Neuronal stem cell (in vitro differentiated cells): ENCODE data around the gene SNCB.

Experiments used
- DNase-seq: peaks from one replicate; pipeline ENCODE4 v3.0.0-alpha.2; 2013; ENCODE audit warnings: low spot score
- H2AFZ ChIP-seq: one replicate; pipeline ENCODE4 v1.6.1; 2013; ENCODE audit warnings: mild to moderate bottlenecking, low read length, inconsistent platforms
- H2AK5ac ChIP-seq: 2 replicates; pipeline ENCODE4 v1.6.1; 2013; ENCODE audit warnings: low read depth, mild to moderate bottlenecking, inconsistent platforms, low read length, moderate library complexity, mixed read lengths
- H2BK120ac ChIP-seq: 2 replicates; pipeline ENCODE4 v1.6.1; 2013; ENCODE audit warnings: low read depth, mild to moderate bottlenecking, inconsistent platforms, low read length, moderate library complexity, mixed read lengths
- H2BK12ac ChIP-seq: one replicate; pipeline ENCODE4 v1.6.1; 2013; ENCODE audit warnings: low read length, inconsistent platforms
- H2BK15ac ChIP-seq: 2 replicates; pipeline ENCODE4 v1.6.1; 2013; ENCODE audit warnings: mild to moderate bottlenecking, low read length, inconsistent platforms, mixed read lengths
- H2BK5ac ChIP-seq: one replicate; pipeline ENCODE4 v1.6.1; 2013; ENCODE audit warnings: inconsistent platforms, mild to moderate bottlenecking, low read length, moderate library complexity
- H3K14ac ChIP-seq: one replicate; pipeline ENCODE4 v1.6.1; 2013; ENCODE audit warnings: low read length, inconsistent platforms
- H3K18ac ChIP-seq: 2 replicates; pipeline ENCODE4 v1.6.1; 2013; ENCODE audit warnings: low read length, inconsistent platforms
- H3K23ac ChIP-seq: 2 replicates; pipeline ENCODE4 v1.6.1; 2013; ENCODE audit warnings: low read depth, mild to moderate bottlenecking, mixed read lengths, low read length, inconsistent platforms; ENCODE audit not compliant: poor library complexity
- H3K27ac ChIP-seq: replicated peaks from 3 replicates; pipeline ENCODE4 v1.5.1; 2013; ENCODE audit warnings: low read length, inconsistent platforms
- H3K27me3 ChIP-seq, 3 experiments: 2 replicates each; pipeline ENCODE4 v1.6.1; 2013; ENCODE audit warnings: low read length in 3 of 3, mild to moderate bottlenecking in 2 of 3, inconsistent platforms in 1 of 3, low read depth in 1 of 3, mixed read lengths in 1 of 3, moderate library complexity in 1 of 3; ENCODE audit not compliant: control insufficient read depth in 3 of 3, insufficient read depth in 3 of 3
- H3K36me3 ChIP-seq, 2 donors: replicated peaks in 1 of 2; 2 replicates each; pipeline ENCODE4 v1.6.1; 2013; ENCODE audit warnings: low read length in 2 of 2; ENCODE audit not compliant: control insufficient read depth in 2 of 2, insufficient read depth in 2 of 2
- H3K4ac ChIP-seq: 2 replicates; pipeline ENCODE4 v1.6.1; 2013; ENCODE audit warnings: inconsistent platforms, mild to moderate bottlenecking, low read length, moderate library complexity
- H3K4me1 ChIP-seq, 2 donors: 1 replicate in 1 of 2; 2 replicates in 1 of 2; pipeline ENCODE4 v1.6.1; 2013; ENCODE audit warnings: low read length in 2 of 2, low read depth in 1 of 2; ENCODE audit not compliant: control insufficient read depth in 2 of 2, insufficient read depth in 1 of 2
- H3K4me2 ChIP-seq: one replicate; pipeline ENCODE4 v1.6.1; 2013; ENCODE audit warnings: mild to moderate bottlenecking, low read length, inconsistent platforms; ENCODE audit not compliant: insufficient read depth, poor library complexity, severe bottlenecking
- H3K4me3 ChIP-seq, 2 donors: 2 replicates each; pipeline ENCODE4 v1.5.1; 2013; ENCODE audit warnings: low read length in 2 of 2, mild to moderate bottlenecking in 2 of 2, inconsistent platforms in 1 of 2, moderate library complexity in 1 of 2
- H3K79me1 ChIP-seq: one replicate; pipeline ENCODE4 v1.6.1; 2013; ENCODE audit warnings: low read depth, mild to moderate bottlenecking, inconsistent platforms, low read length, moderate library complexity
- H3K9ac ChIP-seq: one replicate; pipeline ENCODE4 v1.6.1; 2013; ENCODE audit warnings: mild to moderate bottlenecking, low read depth, low read length, inconsistent platforms; ENCODE audit not compliant: poor library complexity
- H3K9me3 ChIP-seq, 2 donors: replicated peaks in 1 of 2; 2 replicates each; pipeline versions ENCODE3 to v1.6.1; 2013; ENCODE audit warnings: low read length in 2 of 2, mild to moderate bottlenecking in 2 of 2, inconsistent platforms in 1 of 2, low read depth in 1 of 2, mixed read lengths in 1 of 2, moderate library complexity in 1 of 2; ENCODE audit not compliant: control insufficient read depth in 2 of 2, insufficient read depth in 1 of 2
- H4K8ac ChIP-seq: one replicate; pipeline ENCODE4 v1.6.1; 2013; ENCODE audit warnings: low read depth, mild to moderate bottlenecking, inconsistent platforms, low read length, moderate library complexity
- H4K91ac ChIP-seq: one replicate; pipeline ENCODE4 v1.6.1; 2013; ENCODE audit warnings: low read length, low read depth, mild to moderate bottlenecking, inconsistent platforms; ENCODE audit not compliant: poor library complexity
- WGBS, 2 donors: extraction: QIAGEN DNeasy Blood & Tissue Kit; methylation state at CpG; one replicate each; pipeline ENCODE4 v1.1.7; 2013; ENCODE audit warnings: missing lambda C conversion rate in 2 of 2, mixed read lengths in 1 of 2; ENCODE audit not compliant: insufficient read length in 2 of 2, insufficient replicate concordance in 1 of 2; ENCODE audit errors: extremely low coverage in 2 of 2; 5-methylcytosine and 5-hydroxymethylcytosine counted together

SNCB gene

DNA sequence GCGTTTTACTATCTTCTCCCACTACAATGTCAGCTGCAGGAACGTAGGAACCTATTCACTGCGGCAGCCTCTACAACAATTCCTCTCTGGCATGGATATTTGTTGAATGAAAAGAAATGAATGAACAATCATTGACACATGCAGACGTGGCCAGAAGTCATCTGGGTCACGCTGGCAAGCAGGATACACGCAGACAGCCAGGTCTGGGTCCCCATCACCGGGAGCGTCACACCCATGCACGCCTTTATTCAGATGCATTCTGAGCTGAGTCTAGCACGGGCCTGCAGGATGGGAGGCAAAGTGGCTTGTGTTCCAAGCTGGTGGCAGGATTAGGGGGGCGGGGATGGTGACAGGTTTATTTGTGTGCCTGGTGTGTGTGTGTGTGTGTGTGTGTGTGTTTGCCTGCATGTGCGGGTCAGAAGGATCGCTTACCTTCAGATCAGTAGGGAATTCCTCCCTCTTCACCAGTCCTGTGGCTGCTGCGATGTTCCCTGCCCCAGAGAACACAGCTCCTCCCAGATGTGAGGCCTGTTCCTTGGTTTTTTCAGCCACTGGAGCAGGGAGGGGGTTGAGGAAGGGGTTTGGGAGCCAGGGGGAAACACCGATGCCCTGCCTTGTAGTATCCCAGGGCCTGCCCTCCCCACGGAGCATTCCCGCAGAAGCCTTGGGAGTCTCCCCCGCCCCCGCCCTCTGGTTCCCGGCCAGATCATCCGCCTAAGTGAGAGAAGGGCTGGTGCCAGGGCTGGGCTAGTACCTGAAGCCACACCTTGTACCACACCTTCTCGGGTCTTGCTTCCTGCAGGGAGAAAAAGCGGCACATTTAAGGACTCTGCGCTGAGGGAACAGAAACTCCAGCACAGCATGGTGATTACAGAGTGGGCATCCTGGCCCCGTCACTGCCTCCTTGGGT lies 4.1 kb downstream of the SNCB start:
- WGBS, 2 donors, result no CpG with 5 or more reads among the region's 25 CpGs
- peaks cover 7 to 95% (median 46%) of the 10 kb centered on the region in 3 experiments for H3K27me3 ChIP-seq

DNA sequence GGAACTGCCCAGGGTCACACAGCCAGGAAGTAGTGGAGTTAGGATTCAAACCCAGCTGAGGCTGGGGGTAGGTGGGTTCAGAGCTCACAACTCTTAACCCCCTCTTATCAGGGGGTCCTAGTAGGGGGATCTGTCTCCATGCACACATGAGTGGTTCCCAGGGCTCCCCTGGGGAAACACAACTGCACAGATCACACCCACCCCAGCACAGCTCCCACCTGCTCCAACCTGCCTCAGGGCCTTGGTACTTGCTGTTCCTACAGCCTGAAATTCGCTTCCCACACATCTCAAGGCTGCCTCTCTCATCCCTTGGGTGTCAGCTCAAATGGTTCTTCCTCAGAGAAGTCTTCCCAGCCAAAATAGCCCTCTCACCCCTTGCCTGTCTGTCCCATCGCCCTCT lies 4.8 kb downstream of the SNCB start:
- H3K4me1 ChIP-seq, result peaks cover 5 to 9% of the 10 kb centered on the region in 2 donors
- no peaks in the 10 kb centered on the region for H3K79me1 ChIP-seq
- H3K4me3 ChIP-seq, result no peak overlapping the region
- H2BK5ac ChIP-seq, result no peak overlapping the region
- no peak overlapping the region for H3K18ac ChIP-seq
- H2BK120ac ChIP-seq, result no peak overlapping the region
- no peak for DNase-seq
- no peaks in the 10 kb centered on the region for H3K9me3 ChIP-seq
- no peaks in the 10 kb centered on the region for H3K36me3 ChIP-seq
- H3K9ac ChIP-seq, result no peak overlapping the region
- no CpG with 5 or more reads among the region's 2 CpGs for WGBS, 2 donors
- no peak overlapping the region for H3K4ac ChIP-seq
- no peak overlapping the region for H2BK12ac ChIP-seq
- no peak overlapping the region for H3K4me2 ChIP-seq
- H3K23ac ChIP-seq, result peak overlapping the region; percentile 32
- H2BK15ac ChIP-seq, result no peak overlapping the region
- peaks cover 9 to 95% (median 46%) of the 10 kb centered on the region in 3 experiments for H3K27me3 ChIP-seq
- no peak overlapping the region for H3K27ac ChIP-seq
- no peak overlapping the region for H4K8ac ChIP-seq
- no peak overlapping the region for H3K14ac ChIP-seq
- H2AK5ac ChIP-seq, result no peak overlapping the region
- H2AFZ ChIP-seq, result no peak overlapping the region
- H4K91ac ChIP-seq, result peak overlapping the region; percentile 26

More for the DNA sequence above, 4.1 kb downstream of the SNCB start:
- no peak overlapping the region for H2BK120ac ChIP-seq
- peaks cover 8 to 9% of the 10 kb centered on the region in 2 donors for H3K4me1 ChIP-seq
- peak overlapping the region; percentile 43 for H2BK12ac ChIP-seq
- peak overlapping the region; percentile 30 for H3K9ac ChIP-seq
- no peak overlapping the region for H2AFZ ChIP-seq
- no peak overlapping the region for H3K4me2 ChIP-seq
- peak overlapping the region; percentile 60 for H4K91ac ChIP-seq
- peak overlapping the region; percentile 33 for H3K18ac ChIP-seq
- H3K79me1 ChIP-seq, result no peaks in the 10 kb centered on the region
- no peak overlapping the region for H2BK5ac ChIP-seq
- H2BK15ac ChIP-seq, result no peak overlapping the region
- no peak overlapping the region for H3K4ac ChIP-seq
- H3K9me3 ChIP-seq, result no peaks in the 10 kb centered on the region
- no peak for DNase-seq
- no peak overlapping the region for H4K8ac ChIP-seq
- H3K23ac ChIP-seq, result peak overlapping the region; percentile 32
- no peak overlapping the region for H3K4me3 ChIP-seq
- no peak overlapping the region for H3K27ac ChIP-seq
- H3K14ac ChIP-seq, result no peak overlapping the region
- H3K36me3 ChIP-seq, result no peaks in the 10 kb centered on the region
- H2AK5ac ChIP-seq, result peak overlapping the region; percentile 59

DNA sequence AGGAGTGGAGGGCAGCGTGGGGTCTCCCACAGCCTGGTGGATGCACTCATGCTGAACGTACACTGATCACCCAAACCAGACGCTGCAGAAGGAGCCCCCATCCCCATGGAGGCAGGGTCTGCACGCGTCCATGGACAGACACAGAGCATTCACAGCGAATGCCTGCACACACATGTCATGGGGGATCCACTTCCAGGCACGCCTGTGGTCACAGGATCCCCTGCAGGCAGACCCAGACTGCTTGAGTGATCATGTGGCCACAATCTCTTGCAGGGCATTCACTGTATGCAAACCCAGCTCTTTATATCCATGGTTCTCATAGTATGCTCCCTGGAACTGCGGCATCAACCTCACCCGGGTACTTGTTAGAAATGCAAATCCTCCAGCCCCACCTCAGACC lies 5.4 kb downstream of the SNCB start:
- Histone ChIP-seq H2AFZ (no peak overlapping the region), H3K9me3 (peaks cover 0 to under 1% of the 10 kb centered on the region in 2 donors), H3K36me3 (no peaks in the 10 kb centered on the region), H2AK5ac (no peak overlapping the region), H2BK5ac (no peak overlapping the region), H3K4me1 (peaks cover 5 to 13% of the 10 kb centered on the region in 2 donors), H3K27ac (no peak overlapping the region), H3K27me3 (peaks cover 11 to 95% (median 47%) of the 10 kb centered on the region in 3 experiments), H3K79me1 (no peaks in the 10 kb centered on the region), H2BK12ac (no peak overlapping the region), H3K9ac (no peak overlapping the region), H2BK120ac (no peak overlapping the region), H3K14ac (peak overlapping the region; percentile 10), H2BK15ac (no peak overlapping the region), H4K8ac (no peak overlapping the region), H3K23ac (no peak overlapping the region), H3K18ac (no peak overlapping the region), H3K4me2 (no peak overlapping the region), H3K4ac (no peak overlapping the region), H4K91ac (no peak overlapping the region), H3K4me3 (no peak overlapping the region)
- no peak for DNase-seq
- no CpG with 5 or more reads among the region's 9 CpGs for WGBS, 2 donors

GRCh38 chr5:176624142-176624541 lies 6.2 kb downstream of the SNCB start:
- Histone ChIP-seq H3K79me1 (no peaks in the 10 kb centered on the region), H2AFZ (no peak overlapping the region), H2BK15ac (no peak overlapping the region), H3K4me3 (no peak overlapping the region), H3K27me3 (peaks cover 12 to 94% (median 46%) of the 10 kb centered on the region in 3 experiments), H3K27ac (no peak overlapping the region), H3K9me3 (peaks cover 0 to 5% of the 10 kb centered on the region in 2 donors), H3K14ac (no peak overlapping the region), H4K91ac (no peak overlapping the region), H2BK5ac (no peak overlapping the region), H3K36me3 (no peaks in the 10 kb centered on the region), H2AK5ac (peak overlapping the region; percentile 79), H2BK12ac (no peak overlapping the region), H4K8ac (no peak overlapping the region), H3K9ac (peak overlapping the region; percentile 44), H2BK120ac (no peak overlapping the region), H3K4me1 (peaks cover 3 to 15% of the 10 kb centered on the region in 2 donors), H3K4ac (no peak overlapping the region), H3K18ac (no peak overlapping the region), H3K23ac (no peak overlapping the region), H3K4me2 (no peak overlapping the region)
- no CpG with 5 or more reads among the region's 4 CpGs for WGBS, 2 donors
- DNase-seq, result no peak
